Thoracic aorta (tissue), 2 donors: Measurements from ENCODE around the gene CNNM1. TPM values are rescaled to one million over a fixed set of nuclear protein-coding genes. Genes with fewer than 3 reads are reported as not detected.

ENCODE experiments used
- ATAC-seq: fragments of 150-250 bp; one replicate; pipeline ENCODE4 v1.8.0; 2017; ENCODE audit warnings: low read depth; ENCODE audit not compliant: insufficient number of reproducible peaks, low FRiP score
- DNase-seq: peaks from one replicate; pipeline ENCODE4 v3.0.0-alpha.2; 2020; ENCODE audit warnings: low spot score
- H3K27ac ChIP-seq, 2 donors: fragments of 200-600 bp; sonication (generic); 1 replicate in 1 of 2; 2 replicates in 1 of 2; pipeline ENCODE4 v1.5.1; 2016; ENCODE audit warnings: mild to moderate bottlenecking in 2 of 2, moderate library complexity in 2 of 2
- H3K27me3 ChIP-seq: fragments of 200-600 bp; sonication (generic); replicated peaks from 2 replicates; pipeline ENCODE4 v1.6.0; 2016; ENCODE audit warnings: mild to moderate bottlenecking; ENCODE audit not compliant: insufficient read depth
- H3K36me3 ChIP-seq: fragments of 200-600 bp; sonication (generic); one replicate; pipeline ENCODE4 v1.5.1; 2016
- H3K4me1 ChIP-seq, 2 donors: fragments of 200-600 bp; sonication (generic); 1 replicate in 1 of 2; 2 replicates in 1 of 2; pipeline versions ENCODE4 v1.5.1 to v1.6.0; 2016; ENCODE audit warnings: low read depth in 2 of 2, mild to moderate bottlenecking in 1 of 2; ENCODE audit not compliant: control insufficient read depth in 1 of 2
- H3K4me3 ChIP-seq: fragments of 200-600 bp; sonication (generic); 2 replicates; pipeline ENCODE4 v1.5.1; 2016; ENCODE audit warnings: mild to moderate bottlenecking
- H3K9me3 ChIP-seq: fragments of 200-600 bp; sonication (generic); 2 replicates; pipeline ENCODE4 v1.5.1; 2016
- total RNA-seq, 2 donors: library from RNA; depleted of rRNA; stranded (reverse); fragments of >200 nt; gene quantifications; one replicate each; pipeline versions ENCODE4 v1.1.0 to v1.2.3, GENCODE V29; 2016
- TF ChIP-seq, protein P1 (sequence below): fragments of 200-600 bp; sonication (generic); IDR thresholded peaks from one replicate; pipeline ENCODE4 v1.5.1; 2019; ENCODE audit warnings: antibody characterized with exemption

CNNM1 gene
- total RNA-seq, 2 donors from 2014 or later: 0.35 to 0.68 TPM

DNA sequence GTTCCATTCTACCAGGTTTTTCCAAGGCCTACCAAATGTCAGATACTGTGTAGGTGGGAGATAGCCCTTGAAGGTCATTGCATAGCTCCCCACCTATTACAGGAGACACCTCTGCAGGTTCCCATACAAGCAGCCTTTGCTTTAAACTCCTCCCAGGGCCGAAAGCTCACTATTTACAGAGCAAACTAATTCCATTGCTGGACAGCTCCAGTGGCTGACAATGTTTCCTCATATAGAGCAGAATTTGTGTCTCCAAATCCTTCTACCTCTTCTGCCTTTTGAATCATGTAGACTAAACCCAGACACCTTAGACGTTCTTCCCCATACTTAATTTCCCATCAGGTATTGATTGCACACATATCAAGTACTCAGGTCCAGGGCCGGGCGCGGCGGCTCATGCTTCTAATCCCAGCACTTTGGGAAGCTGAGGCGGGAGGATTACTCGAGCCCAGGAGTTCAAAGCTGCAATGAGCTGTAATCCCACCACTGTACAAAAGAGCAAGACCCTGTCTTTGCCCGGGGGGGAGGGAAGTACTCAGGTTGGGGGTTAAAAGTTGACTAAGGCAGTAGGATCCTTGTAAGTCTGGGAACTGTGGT, 2.1 kb downstream of the CNNM1 start:
- Histone ChIP-seq H3K27me3 (no peaks in the 10 kb centered on the region), H3K27ac (no peak overlapping the region), H3K4me3 (no peak overlapping the region), H3K4me1 (peaks cover 8 to 10% of the 10 kb centered on the region in 2 donors), H3K9me3 (no peaks in the 10 kb centered on the region), H3K36me3 (no peaks in the 10 kb centered on the region)
- TF ChIP-seq, protein P1, sequence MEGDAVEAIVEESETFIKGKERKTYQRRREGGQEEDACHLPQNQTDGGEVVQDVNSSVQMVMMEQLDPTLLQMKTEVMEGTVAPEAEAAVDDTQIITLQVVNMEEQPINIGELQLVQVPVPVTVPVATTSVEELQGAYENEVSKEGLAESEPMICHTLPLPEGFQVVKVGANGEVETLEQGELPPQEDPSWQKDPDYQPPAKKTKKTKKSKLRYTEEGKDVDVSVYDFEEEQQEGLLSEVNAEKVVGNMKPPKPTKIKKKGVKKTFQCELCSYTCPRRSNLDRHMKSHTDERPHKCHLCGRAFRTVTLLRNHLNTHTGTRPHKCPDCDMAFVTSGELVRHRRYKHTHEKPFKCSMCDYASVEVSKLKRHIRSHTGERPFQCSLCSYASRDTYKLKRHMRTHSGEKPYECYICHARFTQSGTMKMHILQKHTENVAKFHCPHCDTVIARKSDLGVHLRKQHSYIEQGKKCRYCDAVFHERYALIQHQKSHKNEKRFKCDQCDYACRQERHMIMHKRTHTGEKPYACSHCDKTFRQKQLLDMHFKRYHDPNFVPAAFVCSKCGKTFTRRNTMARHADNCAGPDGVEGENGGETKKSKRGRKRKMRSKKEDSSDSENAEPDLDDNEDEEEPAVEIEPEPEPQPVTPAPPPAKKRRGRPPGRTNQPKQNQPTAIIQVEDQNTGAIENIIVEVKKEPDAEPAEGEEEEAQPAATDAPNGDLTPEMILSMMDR: no peak
- DNase-seq (no peak), ATAC-seq (no peak)

DNA sequence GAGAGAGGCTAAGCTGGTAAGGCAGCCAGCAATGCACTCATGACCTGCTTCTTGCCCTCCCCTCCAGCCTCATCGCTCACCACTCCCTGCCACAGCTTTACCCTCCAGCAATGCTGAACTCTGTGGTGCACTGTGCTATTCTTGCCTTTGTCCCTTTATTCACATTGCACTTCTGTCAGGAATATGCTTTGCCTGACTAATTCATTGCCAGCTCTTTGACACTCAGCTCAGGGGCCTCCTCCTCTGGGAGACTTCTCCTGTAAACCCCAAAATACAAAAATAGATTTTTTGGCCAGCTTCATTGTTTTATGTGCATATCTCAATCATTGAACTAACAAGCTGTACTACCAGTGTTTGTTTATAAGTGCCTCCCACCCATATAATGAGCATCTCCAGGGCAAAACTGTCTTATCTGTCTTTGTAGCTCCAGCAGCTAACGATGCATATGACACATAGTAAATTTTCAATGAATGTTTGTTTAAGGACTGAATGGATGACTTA, 8.2 kb downstream of the CNNM1 start:
- Histone ChIP-seq H3K4me1 (no peaks in the 10 kb centered on the region), H3K27me3 (no peaks in the 10 kb centered on the region), H3K4me3 (no peak overlapping the region), H3K36me3 (no peaks in the 10 kb centered on the region), H3K9me3 (no peaks in the 10 kb centered on the region), H3K27ac (no peak overlapping the region)
- TF ChIP-seq, protein P1: no peak
- no peak for DNase-seq
- ATAC-seq: no peak

- peaks cover 0 to 3% of the 10 kb centered on the region in 2 donors for H3K4me1 ChIP-seq
- no peak overlapping the region for H3K4me3 ChIP-seq
- no peak overlapping the region for H3K27ac ChIP-seq
- no peak for ATAC-seq
- TF ChIP-seq, protein P1: no peak
- no peak for DNase-seq
- H3K36me3 ChIP-seq: no peaks in the 10 kb centered on the region
- H3K27me3 ChIP-seq: no peaks in the 10 kb centered on the region
- H3K9me3 ChIP-seq: no peaks in the 10 kb centered on the region
Measured at GRCh38 chr10:99337901-99338300, 8.7 kb downstream of the CNNM1 start.

DNA sequence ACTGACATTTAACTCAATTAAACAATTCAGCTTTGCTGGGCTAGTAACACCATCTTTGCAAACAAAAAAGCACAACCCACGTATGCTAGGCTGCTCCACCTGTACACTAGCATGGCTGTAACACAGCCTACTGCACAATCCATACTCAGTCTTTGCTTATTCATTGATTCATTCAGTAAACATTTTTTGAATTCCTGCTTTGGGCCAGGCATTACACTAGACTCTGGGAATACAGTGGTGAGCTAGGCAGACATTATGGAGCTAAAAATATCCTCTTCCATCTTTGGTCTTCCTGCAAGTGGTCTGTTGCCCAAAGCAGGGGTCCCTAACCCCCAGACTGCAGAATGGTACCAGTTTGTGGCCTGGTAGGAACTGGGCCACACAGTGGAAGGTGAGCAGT, 9.9 kb downstream of the CNNM1 start:
- no peak for ATAC-seq
- TF ChIP-seq, protein P1: no peak
- DNase-seq: no peak
- Histone ChIP-seq H3K36me3 (no peaks in the 10 kb centered on the region), H3K27ac (no peak overlapping the region), H3K27me3 (no peaks in the 10 kb centered on the region), H3K9me3 (no peaks in the 10 kb centered on the region), H3K4me1 (peaks cover 0 to 5% of the 10 kb centered on the region in 2 donors), H3K4me3 (no peak overlapping the region)

GRCh38 chr10:99339563-99340047, 10.4 kb downstream of the CNNM1 start:
- Histone ChIP-seq H3K27me3 (no peaks in the 10 kb centered on the region), H3K4me3 (no peak overlapping the region), H3K27ac (no peak overlapping the region), H3K36me3 (no peaks in the 10 kb centered on the region), H3K4me1 (peaks cover 0 to 5% of the 10 kb centered on the region in 2 donors), H3K9me3 (no peaks in the 10 kb centered on the region)
- no peak for DNase-seq
- TF ChIP-seq, protein P1: no peak
- ATAC-seq: no peak
